Measurements from ENCODE around the gene PEX13.

DNA sequence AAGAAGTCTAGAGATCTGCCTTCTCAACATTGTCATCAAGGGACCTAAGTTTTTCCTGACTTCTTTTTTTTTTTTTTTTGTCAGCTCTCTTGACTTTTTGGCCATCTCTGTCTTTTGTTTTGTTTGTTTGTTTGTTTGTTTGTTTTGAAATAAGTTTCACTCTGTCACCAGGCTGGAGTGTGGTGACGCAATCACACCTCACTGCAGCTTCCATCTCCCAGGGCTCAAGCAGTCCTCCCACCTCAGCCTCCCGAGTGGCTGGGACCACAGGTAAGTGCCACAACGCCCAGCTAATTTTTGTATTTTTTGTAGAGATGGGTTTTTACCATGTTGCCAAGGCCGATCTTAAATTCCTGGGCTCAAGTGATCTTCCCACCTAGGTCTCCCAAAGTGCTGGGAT is 6.2 kb downstream of the PEX13 start:
- TF ChIP-seq CTCF (IDR thresholded peaks at IDR 0.05) = no peak
- TF ChIP-seq POLR2A (IDR thresholded peaks at IDR 0.05) = no peak
